HG02938 (cell line): ENCODE measurements around the gene LAMC1.
A peak's percentile ranks its signal among the peaks of the same experiment; 100 is the strongest.

ENCODE experiments used
- ATAC-seq: cut with Tn5 transposase; IDR thresholded peaks from one replicate; pipeline ENCODE4 v1.9.1; 2021; ENCODE audit warnings: mild to moderate bottlenecking, moderate library complexity; ENCODE audit not compliant: unreplicated experiment

The LAMC1 gene

DNA sequence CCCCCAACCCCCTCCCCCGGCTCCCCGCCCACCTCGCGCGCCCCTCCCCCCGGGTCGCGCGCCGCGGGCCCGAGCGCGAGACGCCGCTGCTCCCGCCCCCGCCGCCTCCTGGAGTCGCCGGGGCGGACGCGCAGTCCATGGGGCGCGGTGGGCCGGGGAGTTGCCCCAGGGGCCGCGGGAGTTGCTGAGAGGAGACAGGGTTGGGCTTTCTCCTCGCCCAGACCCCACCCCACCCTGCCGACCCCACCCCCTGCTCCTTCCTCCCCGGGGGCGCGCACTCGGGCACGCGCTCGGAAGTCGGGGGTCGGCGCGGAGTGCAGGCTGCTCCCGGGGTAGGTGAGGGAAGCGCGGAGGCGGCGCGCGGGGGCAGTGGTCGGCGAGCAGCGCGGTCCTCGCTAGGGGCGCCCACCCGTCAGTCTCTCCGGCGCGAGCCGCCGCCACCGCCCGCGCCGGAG, at the start of gene LAMC1:
Gene LAMC1, plus strand, starts transcription at position 275 of the 455 bp plus-strand sequence. CDS start 297 bp downstream, outside the sequence.
- ATAC-seq: peak; percentile 26

DNA sequence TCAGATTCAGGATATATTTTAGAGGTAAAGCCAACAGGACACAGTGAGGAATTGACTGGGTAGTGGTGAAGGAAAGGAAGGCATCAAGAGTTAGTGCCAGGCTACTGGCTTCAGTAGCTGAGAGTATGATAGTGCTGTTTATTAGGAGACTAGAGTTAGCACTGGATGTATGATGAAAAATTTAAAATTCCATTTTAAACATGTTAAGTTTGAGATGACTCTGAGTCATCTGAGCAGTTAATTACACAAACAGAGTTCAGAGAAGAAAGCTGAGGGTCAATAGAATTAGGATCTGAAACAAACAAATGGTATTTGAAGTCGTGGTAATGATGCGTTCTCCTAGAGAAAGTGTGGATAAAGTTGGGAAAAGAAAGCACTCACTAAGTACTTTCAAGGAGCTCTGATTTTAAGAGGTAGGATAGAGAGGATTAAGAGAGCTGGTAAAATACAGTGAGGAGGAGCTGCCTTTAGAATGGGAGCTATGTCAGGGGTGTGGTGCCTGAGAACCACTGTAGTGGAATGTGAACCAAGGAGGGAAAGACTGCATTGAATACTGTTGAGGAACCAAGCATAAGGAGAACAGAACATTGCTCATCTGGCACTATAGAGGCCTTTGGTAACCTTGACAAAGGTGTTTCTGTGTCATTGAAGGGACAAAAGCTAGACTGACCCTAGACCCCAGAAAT, 48.6 kb upstream of the LAMC1 start:
- no peak for ATAC-seq

- ATAC-seq: no peak
Measured at GRCh38 chr1:182977480-182977879, 45.7 kb upstream of the LAMC1 start.

DNA sequence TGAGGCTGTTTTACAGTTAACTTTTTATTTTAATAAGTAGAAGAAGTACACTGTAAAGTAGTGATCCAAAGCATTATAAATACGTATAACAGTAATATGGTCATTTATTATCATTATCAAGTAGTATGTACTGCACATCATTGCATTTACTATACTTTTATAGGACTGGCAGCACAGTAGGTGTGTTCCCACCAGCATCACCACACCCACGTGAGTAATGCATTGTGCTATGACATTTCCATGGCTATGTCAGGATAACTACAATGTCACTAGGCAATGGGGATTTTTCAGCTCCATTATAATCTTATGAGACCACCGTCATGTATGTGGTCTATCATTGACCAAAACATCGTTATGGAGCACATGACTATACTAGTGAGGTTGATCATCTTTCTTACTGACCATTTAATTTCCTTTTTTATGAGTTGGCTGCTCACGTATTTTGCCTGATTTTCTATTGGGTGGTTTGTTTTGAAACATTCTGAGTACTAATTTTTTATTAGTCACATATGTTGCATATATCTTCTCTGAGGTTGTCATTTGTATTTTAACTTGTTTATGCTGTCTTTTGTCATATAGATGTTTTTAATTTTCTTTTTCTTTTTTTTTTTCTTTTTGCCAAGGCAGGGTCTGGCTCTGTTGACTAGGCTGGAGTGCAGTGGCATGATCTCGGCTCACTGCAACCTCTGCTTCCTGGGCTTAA, 44.9 kb upstream of the LAMC1 start:
- ATAC-seq: no peak

GRCh38 chr1:182984138-182984537, 39.1 kb upstream of the LAMC1 start:
- no peak for ATAC-seq

- ATAC-seq: no peak
Measured at GRCh38 chr1:182984621-182985020, 38.6 kb upstream of the LAMC1 start.

DNA sequence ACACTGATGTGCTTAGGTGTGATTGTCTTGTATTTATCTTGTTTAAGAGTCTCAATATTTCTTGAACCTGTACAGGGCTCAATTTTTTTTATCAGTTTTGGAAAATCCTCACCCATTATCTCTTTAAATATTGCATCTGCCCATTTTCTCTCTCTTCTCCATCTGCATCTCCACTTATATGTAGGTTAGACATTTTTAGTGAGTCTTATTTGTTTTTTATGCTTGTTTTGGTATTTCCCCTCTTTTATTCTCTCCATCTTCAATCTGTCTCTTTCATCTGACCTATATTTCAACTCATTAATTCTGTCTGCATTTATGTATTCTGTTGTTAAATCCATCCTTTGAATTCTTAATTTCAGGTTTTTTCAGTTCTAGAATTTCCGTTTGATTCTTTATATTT, 37.3 kb upstream of the LAMC1 start:
- no peak for ATAC-seq

GRCh38 chr1:182990413-182991144, 32.6 kb upstream of the LAMC1 start:
- no peak for ATAC-seq

DNA sequence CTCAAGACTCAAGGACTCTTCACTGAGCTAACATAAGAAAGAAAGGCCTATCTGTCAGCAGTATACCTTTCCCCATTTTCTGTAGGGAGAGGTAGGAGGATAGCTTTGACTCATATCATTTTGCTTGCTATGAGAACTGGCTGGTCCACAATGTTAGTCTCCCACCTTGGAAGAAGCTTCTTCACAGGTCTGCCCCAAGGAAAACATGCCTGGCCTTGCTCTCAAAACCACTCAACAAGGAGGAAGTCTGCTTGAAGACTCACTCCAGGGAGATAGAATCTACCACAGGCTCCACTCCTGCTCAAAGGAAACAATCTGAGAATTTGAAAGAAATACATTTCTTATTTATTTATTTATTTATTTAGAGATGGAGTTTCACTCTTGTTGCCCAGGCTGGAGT, 29.5 kb upstream of the LAMC1 start:
- no peak for ATAC-seq

GRCh38 chr1:182995894-182996293, 27.3 kb upstream of the LAMC1 start:
- ATAC-seq: no peak

GRCh38 chr1:182996816-182997215, 26.4 kb upstream of the LAMC1 start:
- ATAC-seq: no peak

DNA sequence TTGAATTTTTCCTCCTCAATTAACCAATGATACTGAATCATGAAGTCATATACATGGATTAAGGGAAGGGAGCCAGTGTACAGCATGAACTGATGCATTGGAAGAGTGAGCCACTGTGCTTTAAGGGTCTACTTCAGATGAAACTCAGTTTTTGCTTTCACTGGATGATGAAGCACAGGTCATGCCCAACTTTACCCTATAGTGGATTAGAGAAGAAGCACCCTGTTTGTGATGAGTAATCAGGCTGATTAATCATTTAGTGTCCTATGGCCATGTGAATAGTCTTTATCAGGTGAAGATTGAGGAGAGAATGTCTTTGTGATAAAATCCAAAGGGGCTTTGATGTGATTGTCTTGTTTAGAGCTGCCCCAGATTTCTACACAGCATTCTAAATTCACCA, 24.7 kb upstream of the LAMC1 start:
- no peak for ATAC-seq

- no peak for ATAC-seq
Measured at GRCh38 chr1:183000167-183000962, 22.9 kb upstream of the LAMC1 start.

DNA sequence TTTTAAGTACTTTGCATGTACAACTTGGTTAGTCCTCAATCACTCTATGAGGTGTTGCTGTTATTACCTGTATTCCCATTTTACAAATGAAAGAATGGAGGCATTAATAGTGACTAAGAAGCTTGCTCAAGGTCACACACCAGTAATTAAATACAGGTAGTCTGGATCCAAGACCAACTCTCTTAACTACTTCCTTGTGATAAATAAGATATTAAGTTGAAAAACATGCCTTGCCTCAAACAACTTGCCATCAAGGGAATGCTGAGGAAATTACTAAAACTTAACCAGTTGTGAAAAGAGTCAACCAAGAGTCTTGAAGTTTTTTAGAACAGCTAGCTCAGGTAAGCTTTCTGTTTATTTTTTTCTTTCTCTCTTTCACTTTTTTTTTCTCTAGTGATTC, 21.0 kb upstream of the LAMC1 start:
- no peak for ATAC-seq

- no peak for ATAC-seq
Measured at GRCh38 chr1:183002797-183003196, 20.4 kb upstream of the LAMC1 start.

DNA sequence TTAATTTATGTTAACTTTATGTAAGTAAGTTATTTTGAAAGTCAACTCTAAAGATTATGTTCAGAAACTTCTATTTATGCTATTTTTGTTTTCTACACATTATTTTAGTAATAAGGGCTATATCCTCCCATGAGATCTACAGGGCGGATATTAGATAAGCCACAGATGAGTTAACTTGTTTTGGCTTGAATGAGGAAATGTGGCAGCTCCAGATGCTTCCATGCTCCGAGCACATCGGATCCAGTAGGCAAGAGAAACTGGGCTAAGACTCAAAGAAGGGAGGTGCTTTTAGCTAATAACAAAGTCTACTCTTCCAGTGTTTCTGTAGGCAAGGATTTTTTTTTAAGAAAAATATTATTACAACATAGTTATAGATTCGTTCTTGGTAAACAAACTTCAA, 20.0 kb upstream of the LAMC1 start:
- ATAC-seq: no peak

DNA sequence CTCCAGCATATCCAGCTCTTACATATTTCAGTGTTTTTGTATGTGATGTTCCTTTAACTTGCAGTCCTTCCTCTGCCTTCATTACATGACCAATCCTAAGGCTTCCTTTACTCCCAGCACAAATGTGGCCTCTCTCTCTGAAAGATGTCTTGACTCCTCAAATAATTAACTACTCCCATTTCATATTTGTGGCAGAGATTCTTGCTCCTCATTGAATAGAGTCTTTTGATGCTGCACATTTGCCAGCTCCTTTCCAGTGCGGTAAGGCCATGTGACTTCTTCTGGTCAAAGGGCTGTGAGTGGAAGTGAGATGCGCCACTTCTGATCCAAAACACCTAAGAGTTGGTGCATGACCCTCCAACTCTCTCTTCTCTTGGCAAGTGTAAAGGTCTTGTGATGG, 19.1 kb upstream of the LAMC1 start:
- no peak for ATAC-seq

GRCh38 chr1:183011859-183012258, 11.4 kb upstream of the LAMC1 start:
- ATAC-seq: no peak

DNA sequence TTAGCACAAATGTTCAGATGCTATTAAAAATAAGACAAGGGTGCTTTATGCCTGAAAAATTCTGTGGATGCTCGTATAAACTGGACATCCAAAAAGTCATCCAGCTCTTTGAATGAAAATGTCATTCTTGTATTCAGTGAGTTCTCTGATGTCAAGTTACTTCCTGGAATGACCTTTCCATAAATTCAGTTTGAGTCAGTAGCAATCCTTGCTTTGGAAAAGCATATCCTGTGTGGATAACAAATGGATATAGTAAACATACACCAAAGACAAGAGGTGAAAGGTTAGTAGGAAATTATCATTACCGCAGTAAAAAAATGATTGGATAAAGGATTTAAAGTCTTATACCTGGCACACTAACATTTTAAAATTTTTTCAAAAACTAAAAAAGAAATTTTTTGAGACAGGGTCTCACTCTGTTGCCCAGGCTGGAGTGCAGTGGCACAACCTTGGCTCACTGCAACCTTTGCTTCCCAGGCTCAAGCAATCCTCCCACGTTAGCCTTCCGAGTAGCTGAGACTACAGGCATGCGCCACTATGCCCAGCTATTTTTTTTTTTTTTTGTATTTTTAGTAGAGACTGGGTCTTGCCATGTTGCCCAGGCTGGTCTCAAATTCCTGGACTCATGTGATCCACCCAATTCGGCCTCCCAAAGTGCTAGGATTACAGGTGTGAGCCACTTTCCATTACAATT, 10.8 kb upstream of the LAMC1 start:
- no peak for ATAC-seq

- no peak for ATAC-seq
Measured at GRCh38 chr1:183019139-183019740, 4.0 kb upstream of the LAMC1 start.
